ENCODE data around the gene STN1.

- no peak for TF ChIP-seq GATA3 (IDR thresholded peaks at IDR 0.05; ENCODE audit: low read depth, low read length)
- TF ChIP-seq GATA2 (IDR thresholded peaks at IDR 0.05; ENCODE audit: low read depth, low read length): no peak
Measured at GRCh38 chr10:103936022-103936421, 18.0 kb upstream of the STN1 start.

Measured in SH-SY5Y (cell line).